GM19328 (cell line): ENCODE measurements around the gene TMEM240.
"Not testable (repeated sequence)": the region's sequence is repeated elsewhere in the genome, so short reads cannot be mapped to it uniquely, and the experiment has no call there.

Source experiments
- ATAC-seq: cut with Tn5 transposase; IDR thresholded peaks from one replicate; pipeline ENCODE4 v1.9.1; 2021; ENCODE audit warnings: mild to moderate bottlenecking, moderate library complexity; ENCODE audit not compliant: unreplicated experiment

TMEM240 gene

DNA sequence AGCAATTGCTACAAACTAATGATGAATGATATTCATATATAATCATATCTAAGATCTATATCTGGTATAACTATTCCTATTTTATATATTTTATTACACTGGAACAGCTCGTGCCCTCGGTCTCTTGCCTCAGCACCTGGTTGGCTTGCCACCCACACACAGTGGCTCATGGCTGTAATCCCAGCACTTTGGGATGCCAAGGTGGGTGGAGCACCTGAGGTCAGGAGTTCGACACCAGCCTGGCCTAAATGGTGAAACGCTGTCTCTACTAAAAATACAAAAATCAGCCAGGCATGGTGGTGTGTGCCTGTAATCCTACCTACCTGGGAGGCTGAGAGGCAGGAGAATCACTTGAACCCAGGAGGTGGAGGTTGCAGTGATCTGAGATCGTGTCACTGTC lies 34.6 kb downstream of the TMEM240 start:
- ATAC-seq: not testable (repeated sequence)

DNA sequence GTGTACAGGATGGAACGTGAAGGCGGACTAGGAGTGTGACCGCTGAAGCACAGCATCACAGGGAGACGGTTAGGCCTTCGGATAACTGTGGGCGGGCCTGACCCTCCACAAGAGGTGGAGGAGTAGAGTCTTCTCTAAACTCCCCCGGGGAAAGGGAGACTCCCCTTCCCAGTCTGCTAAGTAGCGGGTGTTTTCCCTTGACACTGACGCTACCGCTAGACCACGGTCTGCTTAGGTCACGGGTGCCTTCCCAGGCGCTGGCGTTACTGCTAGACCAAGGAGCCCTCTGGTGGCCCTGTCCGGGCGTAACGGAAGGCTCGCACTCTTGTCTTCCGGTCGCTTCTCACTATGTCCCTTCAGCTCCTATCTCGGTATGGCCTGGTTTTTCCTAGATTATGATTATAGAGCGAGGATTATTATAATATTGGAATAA lies 35.0 kb downstream of the TMEM240 start:
- ATAC-seq: not testable (repeated sequence)

DNA sequence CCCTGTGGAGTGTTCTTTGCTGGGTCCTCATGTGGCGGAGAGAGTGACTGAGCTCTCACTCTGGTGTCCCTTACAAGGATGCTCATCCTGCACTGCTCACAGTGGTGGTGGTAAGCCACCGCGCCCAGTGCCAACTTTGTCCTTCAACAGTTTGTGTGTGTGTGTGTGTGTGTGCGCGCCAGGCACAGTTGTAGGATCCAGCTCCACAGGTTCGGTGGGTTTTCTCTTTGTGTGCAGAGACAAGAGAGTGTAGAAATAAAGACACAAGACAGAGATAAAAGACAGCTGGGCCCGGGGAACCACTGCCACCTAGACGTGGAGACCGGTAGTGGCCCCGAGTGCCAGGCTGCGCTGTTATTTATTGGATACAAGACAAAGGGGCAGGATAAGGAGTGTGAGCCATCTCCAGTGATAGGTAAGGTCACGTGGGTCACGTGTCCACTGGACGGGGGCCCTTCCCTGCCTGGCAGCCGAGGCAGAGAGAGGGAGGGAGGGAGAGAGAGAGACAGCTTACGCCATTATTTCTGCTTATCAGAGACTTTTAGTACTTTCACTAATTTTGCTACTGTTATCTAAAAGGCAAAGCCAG lies 35.6 kb downstream of the TMEM240 start:
- ATAC-seq: not testable (repeated sequence)

DNA sequence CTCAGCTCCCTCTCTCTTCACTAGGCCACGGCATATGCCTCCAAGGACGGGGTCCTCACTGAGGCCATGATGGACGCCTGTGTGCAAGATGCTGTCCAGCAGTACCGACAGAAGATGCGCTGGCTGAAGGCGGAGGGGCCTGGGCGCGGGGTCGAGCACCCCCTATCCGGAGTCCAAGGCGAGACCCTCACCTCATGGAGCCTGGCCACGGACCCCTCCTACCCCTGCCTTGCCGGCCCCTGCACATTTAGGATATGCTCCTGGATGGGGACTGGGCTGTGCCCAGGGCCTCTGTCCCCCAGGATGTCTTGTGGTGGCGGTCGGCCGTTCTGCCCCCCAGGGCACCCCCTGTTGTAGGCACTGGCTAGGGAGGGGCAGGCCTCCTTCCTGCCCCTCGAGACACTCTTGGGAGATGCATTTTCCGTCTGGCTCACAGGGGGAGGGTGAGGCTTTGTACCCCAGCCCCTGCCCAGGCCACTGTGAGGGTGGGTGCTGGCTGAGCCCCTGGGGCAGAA lies 44.9 kb downstream of the TMEM240 start:
- ATAC-seq: not testable (repeated sequence)

DNA sequence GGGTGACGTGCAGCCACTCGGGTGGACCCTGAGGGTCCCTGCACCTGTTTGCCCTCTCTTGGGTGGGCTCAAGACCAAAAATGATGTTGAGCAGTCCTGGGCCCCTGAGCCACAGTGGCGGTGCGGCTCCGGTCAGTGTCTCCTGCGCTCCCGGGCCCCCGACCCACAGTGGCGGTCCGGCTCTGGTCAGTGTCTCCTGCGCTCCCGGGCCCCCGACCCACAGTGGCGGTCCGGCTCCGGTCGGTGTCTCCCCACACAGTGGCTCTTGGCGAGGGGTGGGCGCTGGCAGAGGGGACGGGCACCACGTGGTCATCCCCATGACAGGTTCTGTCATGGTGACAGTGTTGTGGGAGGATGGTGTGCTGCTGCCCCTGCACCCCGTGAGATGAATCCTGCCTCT lies 46.1 kb downstream of the TMEM240 start:
- not testable (repeated sequence) for ATAC-seq

DNA sequence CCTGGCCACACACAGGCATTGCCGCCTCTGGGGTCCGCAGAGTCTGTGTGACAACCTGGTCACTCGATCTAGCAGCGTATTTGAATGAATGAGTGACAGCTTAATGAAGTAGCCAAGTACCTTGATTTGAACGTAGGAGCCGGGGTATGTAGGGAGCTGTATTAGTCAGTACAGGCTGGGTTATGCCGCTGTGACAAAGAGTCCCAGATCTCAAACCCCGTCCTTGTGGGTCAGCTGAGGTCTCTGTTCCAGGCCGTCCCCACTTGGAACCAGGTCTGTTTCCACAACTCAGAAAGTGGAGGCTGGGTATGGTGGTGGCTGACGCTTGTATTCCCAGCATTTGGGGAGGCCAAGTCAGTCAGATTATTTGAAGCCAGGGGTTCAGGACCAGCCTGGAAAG lies 48.8 kb downstream of the TMEM240 start:
- ATAC-seq: no peak

DNA sequence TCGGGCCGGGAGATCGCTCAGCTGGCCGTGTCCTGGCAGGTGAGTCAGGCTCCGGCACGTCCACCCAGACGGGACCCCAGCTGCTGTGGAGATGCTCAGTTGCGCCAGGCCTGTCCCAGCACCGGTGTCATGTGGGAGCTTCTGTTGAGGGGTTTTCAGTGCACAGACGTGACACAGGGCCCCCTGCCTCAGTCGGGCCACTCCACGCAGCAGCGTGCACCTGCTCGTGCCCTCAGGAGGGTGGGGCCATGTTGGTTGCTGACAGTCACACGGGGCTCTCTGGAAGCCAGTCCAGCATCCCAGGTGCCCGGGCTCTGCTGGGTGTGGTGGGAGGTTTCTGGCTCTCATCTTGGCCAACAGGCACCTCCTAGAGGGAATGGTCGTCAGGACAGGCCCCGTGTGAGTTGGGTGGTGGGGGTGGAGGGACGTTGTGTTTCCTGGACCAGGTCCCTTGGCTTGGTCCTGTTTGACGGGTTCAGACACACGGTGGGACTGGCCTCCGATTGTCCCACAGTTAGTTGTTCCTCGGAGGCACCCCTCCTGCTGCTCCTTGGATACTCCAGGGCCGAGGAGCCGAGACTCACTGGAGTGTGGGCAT lies 49.7 kb downstream of the TMEM240 start:
- no peak for ATAC-seq

DNA sequence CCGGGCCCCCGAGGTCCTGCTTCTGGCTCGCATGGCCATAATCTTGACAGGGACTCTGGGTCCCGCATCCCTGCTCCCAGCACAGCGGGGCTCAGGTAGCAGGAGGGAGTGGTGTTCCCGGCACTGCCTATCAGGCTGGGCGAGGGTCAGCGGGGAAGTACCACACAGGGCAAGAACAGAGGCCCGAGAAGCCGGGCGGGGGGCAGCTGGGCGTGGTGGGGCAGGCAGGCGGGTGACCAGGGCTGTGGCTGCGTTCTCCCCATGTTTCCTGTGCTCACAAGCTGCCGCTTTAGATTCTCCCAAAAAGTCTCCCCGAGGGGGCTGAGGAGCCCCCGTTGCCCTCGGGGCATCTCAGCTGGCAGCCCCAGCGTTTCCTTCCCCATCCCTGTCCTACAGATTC lies 50.6 kb downstream of the TMEM240 start:
- ATAC-seq: no peak

DNA sequence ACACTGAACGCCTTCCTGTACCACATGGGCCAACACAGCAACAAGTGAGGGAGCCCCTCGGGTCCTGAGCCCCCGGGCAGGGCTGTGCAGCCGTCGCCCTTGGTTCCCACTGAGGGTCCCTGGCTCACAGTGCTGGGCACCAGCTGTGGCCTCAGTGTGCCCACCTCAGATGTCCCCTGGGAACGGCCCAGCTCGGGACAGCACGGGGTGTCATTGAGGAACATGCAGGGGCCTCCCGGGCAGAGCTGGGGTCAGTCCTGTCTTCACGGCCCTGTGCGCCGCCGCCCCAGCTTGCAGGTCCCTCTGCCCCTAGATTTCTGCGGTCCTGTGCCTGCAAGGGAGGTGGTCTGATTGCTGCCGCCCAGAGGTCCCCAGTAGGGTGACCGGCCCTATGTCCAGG lies 51.2 kb downstream of the TMEM240 start:
- ATAC-seq: no peak

DNA sequence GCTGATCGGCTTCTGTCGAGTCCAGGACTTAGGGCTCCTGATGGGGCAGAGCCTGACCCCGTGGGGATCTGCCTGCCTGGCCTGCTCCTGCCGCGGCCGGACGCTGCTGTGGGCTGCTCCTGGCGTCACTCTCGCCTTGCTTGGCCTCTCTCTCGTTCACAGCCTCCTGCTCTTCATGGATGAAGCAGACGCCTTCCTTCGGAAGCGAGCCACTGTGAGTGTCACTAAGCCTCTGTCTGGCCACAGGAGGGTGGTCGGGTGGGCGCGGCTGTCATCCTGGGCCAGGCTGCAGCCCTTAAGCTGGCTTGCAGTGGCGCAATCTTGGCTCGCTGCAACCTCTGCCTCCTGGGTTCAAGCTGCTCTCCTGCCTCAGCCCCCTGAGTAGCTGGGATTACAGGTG lies 52.7 kb downstream of the TMEM240 start:
- no peak for ATAC-seq

DNA sequence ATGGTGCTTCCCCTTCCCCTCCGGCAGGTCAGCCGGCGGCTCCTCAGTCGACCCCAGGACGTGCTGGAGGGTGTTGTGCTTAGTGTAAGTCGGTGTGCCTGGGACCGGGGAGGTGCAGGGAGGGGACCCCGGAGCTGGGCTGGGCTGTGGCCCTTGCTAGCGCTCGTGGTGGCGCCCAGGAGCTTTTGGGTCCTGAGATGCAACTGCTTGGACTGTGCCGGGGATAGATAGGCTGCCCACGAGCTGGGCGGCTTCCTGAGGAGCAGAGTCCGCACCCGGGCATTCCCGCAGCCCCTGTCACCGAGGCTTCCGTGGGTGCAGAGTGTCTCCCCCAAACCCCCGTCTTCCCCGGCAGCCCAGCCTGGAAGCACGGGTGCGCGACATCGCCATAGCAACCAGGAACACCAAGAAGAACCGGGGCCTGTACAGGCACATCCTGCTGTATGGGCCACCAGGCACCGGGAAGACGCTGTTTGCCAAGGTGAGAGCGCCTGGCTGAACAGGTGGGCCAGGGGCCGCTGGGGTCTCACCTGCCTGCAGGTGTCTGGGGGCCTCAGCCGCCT lies 54.6 kb downstream of the TMEM240 start:
- not testable (repeated sequence) for ATAC-seq

DNA sequence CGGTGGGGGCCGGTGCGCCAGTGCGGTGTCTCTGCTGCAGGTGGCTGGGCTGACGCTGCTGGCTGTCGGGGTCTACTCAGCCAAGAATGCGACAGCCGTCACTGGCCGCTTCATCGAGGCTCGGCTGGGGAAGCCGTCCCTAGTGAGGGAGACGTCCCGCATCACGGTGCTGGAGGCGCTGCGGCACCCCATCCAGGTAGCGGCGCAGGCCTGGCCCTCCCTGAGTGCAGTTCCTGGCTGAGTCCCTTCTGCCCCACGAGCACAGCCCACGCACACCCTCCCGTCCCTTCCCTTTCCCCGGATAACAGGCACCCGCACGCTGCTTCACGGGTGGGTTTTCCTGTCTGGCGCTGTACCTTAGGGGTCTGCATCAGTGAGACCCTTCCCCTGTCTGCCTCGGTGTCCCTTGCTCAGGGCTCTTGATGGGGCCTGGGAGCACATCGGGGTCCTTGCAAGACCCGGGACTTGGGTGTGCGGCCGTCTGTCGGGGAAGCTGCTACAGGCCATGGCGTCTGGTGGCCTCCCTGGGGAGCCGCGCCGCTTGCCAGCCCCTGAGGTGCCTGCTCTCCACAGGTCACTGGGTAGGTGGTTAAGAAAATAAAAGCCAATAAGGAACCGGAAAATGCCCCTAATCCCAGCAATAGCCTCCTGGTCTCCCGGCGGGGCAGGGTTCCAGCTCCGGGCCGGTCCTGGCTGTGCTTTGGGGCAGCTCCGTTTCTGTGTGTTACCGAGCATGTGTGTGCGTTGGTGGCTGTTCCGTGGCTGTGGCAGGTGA lies 55.3 kb downstream of the TMEM240 start:
- not testable (repeated sequence) for ATAC-seq
